ENCODE results near the gene EOLA2. TPM values are rescaled to one million over a fixed set of nuclear protein-coding genes. Genes with fewer than 3 reads are reported as not detected.
"Not testable (repeated sequence)": the region's sequence is repeated elsewhere in the genome, so short reads cannot be mapped to it uniquely, and the experiment has no call there.

EOLA2 gene
- total RNA-seq, 2 donors from 2014 or later: 44.2 to 54.3 TPM

DNA sequence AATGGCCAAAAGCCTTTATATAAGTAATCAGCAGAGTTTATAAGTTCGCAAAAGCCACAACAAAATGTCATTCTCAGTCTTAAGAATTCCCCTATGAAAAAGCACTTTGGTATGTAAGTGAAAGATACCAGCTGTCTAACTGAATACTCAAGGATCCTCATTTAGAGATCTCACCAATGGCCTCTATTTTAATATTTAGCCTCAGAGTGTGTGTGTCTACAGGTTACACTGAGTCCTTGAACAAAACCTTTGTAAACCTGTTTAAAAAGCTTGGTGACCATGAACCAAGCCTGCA lies 10.4 kb downstream of the EOLA2 start:
- not testable (repeated sequence) for H3K27ac Mint-ChIP-seq; H3K36me3 Mint-ChIP-seq (ENCODE audit: insufficient read depth in 2 of 2); H3K4me1 Mint-ChIP-seq (ENCODE audit: low read depth); H3K4me3 Mint-ChIP-seq; H3K9me3 Mint-ChIP-seq; H3K27me3 Mint-ChIP-seq (ENCODE audit: low read depth); DNase-seq
- peak; percentile 51 to 59 for ATAC-seq (replicated peaks in 1 of 2)

DNA sequence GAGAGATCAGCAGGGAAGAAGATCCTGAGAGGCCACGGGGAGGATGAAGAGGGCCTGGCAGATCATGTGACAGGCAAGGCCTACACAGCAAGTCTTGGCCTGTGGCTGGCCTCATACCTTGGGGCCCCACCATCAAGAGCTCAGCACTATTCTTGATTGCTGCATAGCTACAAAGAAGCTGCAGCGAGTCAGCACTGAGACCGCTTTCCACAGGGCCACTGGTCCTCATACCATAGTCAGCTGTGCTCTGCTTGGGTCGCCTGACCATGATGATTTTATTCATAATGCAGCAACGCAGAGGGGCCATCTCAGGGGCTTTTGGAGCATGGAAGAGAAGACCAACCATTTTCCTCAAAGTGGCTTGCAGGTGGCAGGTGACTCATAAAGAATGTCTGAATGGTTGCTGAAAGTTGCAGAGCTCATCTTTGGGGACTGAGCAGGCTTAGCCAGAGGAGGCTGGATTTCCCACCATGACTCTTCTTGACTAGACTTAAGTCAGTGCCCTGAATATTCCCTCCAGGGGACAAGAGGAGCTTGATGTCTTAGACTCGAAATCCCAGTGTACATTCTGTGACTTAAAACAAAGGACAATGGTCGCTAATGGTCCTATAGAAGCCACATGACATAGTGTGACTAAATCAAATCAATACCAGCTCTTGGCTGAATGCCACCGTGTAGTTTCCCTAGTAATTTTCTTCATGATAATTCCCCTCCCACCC lies 10.9 kb downstream of the EOLA2 start:
- H3K27me3 Mint-ChIP-seq (ENCODE audit: low read depth); DNase-seq; H3K27ac Mint-ChIP-seq; H3K9me3 Mint-ChIP-seq; H3K36me3 Mint-ChIP-seq (ENCODE audit: insufficient read depth in 2 of 2); H3K4me1 Mint-ChIP-seq (ENCODE audit: low read depth); H3K4me3 Mint-ChIP-seq: not testable (repeated sequence)
- ATAC-seq (replicated peaks in 1 of 2): peak; percentile 68 to 74

DNA sequence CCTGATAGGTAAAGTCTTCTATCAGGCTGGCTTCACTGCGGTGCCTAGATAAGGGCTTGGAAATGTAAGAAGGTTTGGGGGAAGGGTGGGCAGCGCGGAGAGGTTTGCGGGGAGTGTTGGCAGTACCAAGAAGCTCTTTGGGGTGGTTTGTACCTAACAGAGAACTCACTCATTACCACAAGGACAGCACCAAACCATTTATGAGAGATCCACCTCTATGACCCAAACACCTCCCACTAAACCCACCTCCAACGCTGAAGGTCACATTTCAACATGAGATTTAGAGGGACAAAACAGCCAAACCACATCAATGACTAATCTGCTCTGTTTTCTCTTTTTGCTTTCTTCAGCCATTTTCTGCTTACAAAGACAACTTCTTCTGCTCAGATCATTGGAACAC lies 13.9 kb downstream of the EOLA2 start:
- DNase-seq; H3K27ac Mint-ChIP-seq; H3K9me3 Mint-ChIP-seq; H3K36me3 Mint-ChIP-seq (ENCODE audit: insufficient read depth in 2 of 2); H3K4me3 Mint-ChIP-seq; H3K4me1 Mint-ChIP-seq (ENCODE audit: low read depth); H3K27me3 Mint-ChIP-seq (ENCODE audit: low read depth): not testable (repeated sequence)
- peak; percentile 16 to 28 for ATAC-seq (replicated peaks in 1 of 2)

DNA sequence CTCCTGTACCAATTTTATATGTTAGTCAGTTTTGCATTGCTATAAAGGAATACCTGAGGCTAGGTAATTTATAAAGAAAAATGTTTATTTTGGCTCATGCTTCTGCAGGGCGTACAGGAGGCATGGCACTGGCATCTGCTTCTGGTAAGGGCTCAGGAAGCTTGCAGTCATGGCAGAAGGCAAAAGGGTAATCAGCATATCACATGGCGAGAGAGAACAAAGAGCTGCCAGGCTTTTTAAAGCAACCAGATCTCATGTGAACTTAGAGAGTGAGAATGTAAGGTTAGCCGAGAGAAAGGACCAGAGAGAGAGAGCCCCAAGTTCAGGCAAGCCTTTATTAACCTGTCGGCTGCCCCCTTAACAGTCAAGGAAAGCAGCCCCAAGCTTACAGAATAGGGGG lies 14.5 kb downstream of the EOLA2 start:
- H3K27me3 Mint-ChIP-seq (ENCODE audit: low read depth); H3K36me3 Mint-ChIP-seq (ENCODE audit: insufficient read depth in 2 of 2); H3K27ac Mint-ChIP-seq; H3K4me3 Mint-ChIP-seq; H3K9me3 Mint-ChIP-seq; DNase-seq; ATAC-seq (replicated peaks in 1 of 2); H3K4me1 Mint-ChIP-seq (ENCODE audit: low read depth): not testable (repeated sequence)

DNA sequence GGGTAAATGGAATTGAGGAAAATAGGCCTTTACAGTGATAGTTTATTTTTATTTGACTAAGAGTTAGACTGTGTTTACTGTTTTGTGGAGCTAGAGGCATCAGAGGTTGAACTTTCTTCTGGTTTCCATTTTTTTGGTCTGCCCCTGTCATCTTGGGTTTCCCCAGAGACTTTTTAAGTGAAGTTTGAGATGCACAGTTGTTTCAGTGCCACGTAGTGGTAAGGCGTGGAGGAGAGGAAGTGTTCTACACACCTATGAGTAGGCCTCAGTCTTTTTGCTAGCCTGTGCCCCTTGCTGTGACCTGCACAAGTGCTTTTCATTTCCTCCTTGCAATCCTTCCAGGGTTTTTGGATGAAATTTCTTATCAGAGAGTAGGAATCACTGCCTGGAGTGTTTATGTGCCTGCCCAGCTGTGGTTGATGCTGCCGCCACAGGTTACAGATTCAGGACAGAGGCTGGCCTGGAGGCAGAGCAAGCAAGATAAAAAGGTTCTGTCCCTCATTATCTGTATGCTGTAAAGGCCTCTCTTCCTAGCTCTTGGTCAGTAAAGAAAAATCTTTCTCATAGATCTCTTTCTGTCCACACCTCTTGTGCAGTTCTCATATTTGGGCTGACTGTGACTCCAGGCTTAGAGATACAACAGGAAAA lies 21.4 kb downstream of the EOLA2 start:
- no peak overlapping the region for H3K4me3 Mint-ChIP-seq
- H3K27ac Mint-ChIP-seq: peak overlapping the region; percentile 2
- H3K27me3 Mint-ChIP-seq (ENCODE audit: low read depth): no peaks in the 10 kb centered on the region
- peaks cover 4 to 10% of the 10 kb centered on the region in 2 donors for H3K9me3 Mint-ChIP-seq
- peaks cover 0 to 4% of the 10 kb centered on the region in 2 donors for H3K36me3 Mint-ChIP-seq (ENCODE audit: insufficient read depth in 2 of 2)
- H3K4me1 Mint-ChIP-seq (ENCODE audit: low read depth): peaks cover 7% of the 10 kb centered on the region
- DNase-seq (peak; percentile 31 to 33), ATAC-seq (replicated peaks in 1 of 2) (peak; percentile 89 to 99)

DNA sequence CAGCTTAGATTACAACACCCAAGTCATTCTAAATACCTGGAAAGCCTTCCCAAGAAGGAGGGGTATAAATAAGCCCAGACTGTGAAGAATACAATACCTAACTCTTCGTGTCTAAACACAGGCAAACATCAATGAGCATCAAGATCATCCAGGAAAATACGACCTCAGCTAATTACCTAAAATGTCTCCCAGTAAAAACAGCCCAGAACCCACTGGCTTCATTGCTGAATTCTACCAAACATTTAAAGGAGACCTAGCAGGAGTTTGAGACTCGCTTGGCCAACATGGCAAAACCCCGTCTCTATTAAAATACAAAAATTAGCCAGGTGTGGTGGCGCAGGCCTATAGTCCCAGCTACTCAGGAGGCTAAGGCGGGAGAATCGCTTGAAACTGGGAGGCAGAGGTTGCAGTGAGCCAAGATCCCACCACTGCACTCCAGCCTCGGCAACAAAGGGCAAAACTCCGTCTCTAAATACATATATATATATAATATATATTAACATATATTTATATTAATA lies 28.1 kb downstream of the EOLA2 start:
- DNase-seq: no peak
- peaks cover 4 to 10% of the 10 kb centered on the region in 2 donors for H3K9me3 Mint-ChIP-seq
- peak in 1 of 2 donors; percentile 17 for ATAC-seq (replicated peaks in 1 of 2)
- no peaks in the 10 kb centered on the region for H3K4me1 Mint-ChIP-seq (ENCODE audit: low read depth)
- H3K27me3 Mint-ChIP-seq (ENCODE audit: low read depth): peaks cover 11% of the 10 kb centered on the region
- H3K4me3 Mint-ChIP-seq: no peak overlapping the region
- peak overlapping the region; percentile 70 for H3K27ac Mint-ChIP-seq
- peaks cover 1 to 6% of the 10 kb centered on the region in 2 donors for H3K36me3 Mint-ChIP-seq (ENCODE audit: insufficient read depth in 2 of 2)

DNA sequence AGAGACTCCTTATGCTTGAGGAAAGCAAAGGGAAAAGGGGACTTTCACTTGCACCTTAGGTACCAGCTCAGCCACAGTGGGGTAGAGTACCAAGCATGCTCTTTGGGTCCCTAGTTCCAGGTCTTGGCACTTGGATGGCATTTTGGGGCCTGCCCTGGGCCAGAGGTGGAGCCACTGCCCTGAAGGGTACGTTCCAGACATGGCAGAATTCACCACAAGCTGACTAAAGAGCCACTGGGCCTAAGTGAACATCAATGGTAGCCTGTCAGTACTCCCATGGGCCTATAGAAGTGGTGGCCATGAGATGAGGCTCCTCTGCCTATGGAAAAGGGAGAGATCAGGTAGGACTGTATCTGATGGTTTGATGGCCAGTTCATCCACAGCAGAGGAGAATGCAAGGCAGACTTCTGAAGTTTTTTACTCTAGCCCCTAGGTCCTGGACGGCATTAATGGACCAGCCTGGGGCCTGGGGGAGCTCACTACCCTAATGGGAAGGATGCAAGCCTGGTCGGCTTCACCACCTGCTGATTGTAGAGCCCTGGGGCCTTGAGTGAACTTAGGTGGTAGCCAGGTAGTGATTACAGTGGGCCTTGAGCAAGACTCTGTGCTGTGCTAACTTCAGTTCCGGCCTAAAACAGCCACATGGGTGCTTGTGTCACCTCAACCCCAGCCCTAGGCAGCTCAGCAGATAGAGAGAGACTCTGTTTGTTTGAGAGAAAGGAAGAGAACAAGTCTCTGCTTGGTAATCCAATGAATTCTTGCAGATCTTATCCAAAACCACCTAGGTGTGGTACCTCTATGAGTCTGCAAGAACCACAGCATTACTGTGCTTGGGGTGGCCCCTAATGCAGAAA lies 28.7 kb downstream of the EOLA2 start:
- Mint-ChIP-seq H3K27me3 (ENCODE audit: low read depth) (peaks cover 17% of the 10 kb centered on the region), H3K9me3 (peaks cover 4 to 8% of the 10 kb centered on the region in 2 donors), H3K4me3 (no peak overlapping the region), H3K27ac (peak overlapping the region; percentile 70), H3K36me3 (ENCODE audit: insufficient read depth in 2 of 2) (peaks cover 1 to 6% of the 10 kb centered on the region in 2 donors), H3K4me1 (ENCODE audit: low read depth) (peaks cover 1% of the 10 kb centered on the region)
- DNase-seq: peak; percentile 15 to 34
- peak; percentile 86 to 93 for ATAC-seq (replicated peaks in 1 of 2)

DNA sequence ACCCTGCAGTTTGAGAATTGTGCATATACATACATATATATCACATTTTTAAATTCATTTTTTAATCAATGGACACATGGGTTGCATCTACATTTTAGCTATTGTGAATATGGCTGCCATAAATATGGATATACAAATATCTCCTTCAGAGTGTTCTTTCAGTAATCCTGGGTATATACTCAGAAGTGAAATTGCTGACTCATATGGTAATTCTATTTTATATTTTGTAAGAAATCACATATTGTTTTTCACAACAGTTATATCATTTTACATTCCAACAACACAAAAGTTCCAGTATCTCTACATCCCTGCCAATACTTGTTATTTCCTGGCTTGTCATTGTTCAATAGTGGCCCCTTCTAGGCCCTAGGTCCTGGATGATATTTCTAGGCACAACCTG lies 29.6 kb downstream of the EOLA2 start:
- peaks cover 21% of the 10 kb centered on the region for H3K27me3 Mint-ChIP-seq (ENCODE audit: low read depth)
- H3K27ac Mint-ChIP-seq: no peak overlapping the region
- H3K4me3 Mint-ChIP-seq: no peak overlapping the region
- ATAC-seq (replicated peaks in 1 of 2): no peak
- no peak for DNase-seq
- peaks cover 1 to 6% of the 10 kb centered on the region in 2 donors for H3K36me3 Mint-ChIP-seq (ENCODE audit: insufficient read depth in 2 of 2)
- H3K9me3 Mint-ChIP-seq: peaks cover 0 to 4% of the 10 kb centered on the region in 2 donors
- H3K4me1 Mint-ChIP-seq (ENCODE audit: low read depth): peaks cover 9% of the 10 kb centered on the region

DNA sequence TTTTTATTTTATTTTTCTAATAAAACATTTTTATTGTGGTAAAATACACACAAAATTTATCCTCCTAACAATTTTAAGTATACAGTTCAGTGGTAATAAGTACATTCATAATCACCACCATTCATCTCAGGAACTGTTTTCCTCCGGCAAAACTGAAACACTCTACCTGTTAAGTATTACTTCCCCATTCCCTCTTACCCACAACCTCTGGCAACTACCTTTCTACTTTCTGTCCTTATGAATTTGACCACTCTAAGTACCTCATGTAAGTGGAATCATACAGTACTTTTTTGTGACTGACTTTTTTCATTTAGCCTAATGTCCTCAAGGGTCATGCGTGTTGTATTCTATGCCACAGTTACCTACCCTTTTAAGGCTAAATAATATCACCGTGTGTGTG lies 30.0 kb downstream of the EOLA2 start:
- no peak overlapping the region for H3K4me3 Mint-ChIP-seq
- H3K27me3 Mint-ChIP-seq (ENCODE audit: low read depth): peaks cover 21% of the 10 kb centered on the region
- H3K4me1 Mint-ChIP-seq (ENCODE audit: low read depth): peaks cover 9% of the 10 kb centered on the region
- peaks cover 1 to 6% of the 10 kb centered on the region in 2 donors for H3K36me3 Mint-ChIP-seq (ENCODE audit: insufficient read depth in 2 of 2)
- H3K9me3 Mint-ChIP-seq: peaks cover 0 to 4% of the 10 kb centered on the region in 2 donors
- ATAC-seq (replicated peaks in 1 of 2) (no peak), DNase-seq (no peak)
- H3K27ac Mint-ChIP-seq: no peak overlapping the region

DNA sequence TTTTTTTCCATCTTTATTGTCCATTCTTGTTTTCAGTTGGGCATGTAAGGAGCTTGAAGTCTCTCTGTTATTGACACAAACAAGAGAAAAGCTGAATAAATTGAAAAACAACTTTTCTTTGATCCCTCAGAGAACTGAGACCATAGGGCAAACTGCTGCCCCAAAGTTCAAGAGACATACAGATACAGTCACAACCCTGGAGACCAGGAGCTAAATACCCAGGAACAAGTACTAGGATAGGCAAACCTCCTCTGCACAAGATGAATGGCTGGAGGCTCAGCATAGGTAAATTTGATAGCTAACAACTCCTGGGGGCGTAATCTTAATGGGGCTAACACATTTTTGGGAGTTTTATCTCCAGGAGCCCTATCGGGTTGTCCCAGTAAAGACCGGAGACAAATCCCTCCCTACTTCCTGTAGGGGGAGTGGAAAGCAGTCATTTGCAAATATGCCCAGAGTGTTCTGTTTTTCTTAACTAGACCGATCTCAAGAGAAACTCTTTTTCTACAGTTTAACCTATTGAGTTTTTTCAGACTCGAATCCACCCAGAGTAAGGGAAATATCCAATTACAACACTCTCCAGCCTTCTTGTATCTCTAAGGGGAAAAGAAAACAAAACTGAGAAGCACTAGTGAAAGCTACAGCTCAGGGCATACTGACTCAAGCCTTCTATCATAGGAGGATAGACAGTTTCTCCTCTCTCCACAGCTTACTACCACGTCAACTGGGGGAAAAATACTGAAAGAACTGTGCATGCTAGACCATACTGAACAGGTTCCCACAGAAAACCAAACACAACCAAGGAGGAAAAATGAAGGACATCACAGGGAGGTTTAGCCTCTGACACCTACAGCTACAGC lies 34.2 kb downstream of the EOLA2 start:
- Mint-ChIP-seq H3K4me3 (peak overlapping the region; percentile 5 to 48), H3K4me1 (ENCODE audit: low read depth) (peaks cover 9% of the 10 kb centered on the region), H3K27me3 (ENCODE audit: low read depth) (peaks cover 36% of the 10 kb centered on the region), H3K36me3 (ENCODE audit: insufficient read depth in 2 of 2) (no peaks in the 10 kb centered on the region), H3K9me3 (no peaks in the 10 kb centered on the region), H3K27ac (peak overlapping the region; percentile 4)
- ATAC-seq (replicated peaks in 1 of 2) (peak; percentile 80 to 81), DNase-seq (no peak)

DNA sequence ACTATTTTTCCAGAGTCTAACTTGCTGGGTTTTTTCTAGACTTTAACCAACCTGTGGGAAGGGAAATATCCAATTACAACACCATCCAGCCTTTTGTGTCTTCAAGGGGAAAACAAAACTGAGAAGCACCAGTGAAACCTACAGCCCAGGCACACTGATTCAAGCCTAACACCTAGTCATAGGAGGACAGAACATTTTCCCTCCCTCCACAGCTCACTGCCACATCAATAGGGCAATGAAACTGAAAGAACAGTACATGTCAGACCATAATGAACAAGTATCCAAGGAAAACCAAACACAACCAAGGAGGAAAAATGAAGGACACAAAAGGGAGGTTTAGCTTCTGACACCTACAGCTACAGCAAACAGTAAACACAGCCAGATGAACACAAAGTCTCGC lies 39.7 kb downstream of the EOLA2 start:
- peak overlapping the region; percentile 8 for H3K27ac Mint-ChIP-seq
- ATAC-seq (replicated peaks in 1 of 2): peak; percentile 75 to 96
- no peak overlapping the region for H3K4me3 Mint-ChIP-seq
- no peak for DNase-seq
- peaks cover 0 to 2% of the 10 kb centered on the region in 2 donors for H3K9me3 Mint-ChIP-seq
- peaks cover 8% of the 10 kb centered on the region for H3K4me1 Mint-ChIP-seq (ENCODE audit: low read depth)
- H3K27me3 Mint-ChIP-seq (ENCODE audit: low read depth): peaks cover 38% of the 10 kb centered on the region
- peaks cover 0 to 2% of the 10 kb centered on the region in 2 donors for H3K36me3 Mint-ChIP-seq (ENCODE audit: insufficient read depth in 2 of 2)

DNA sequence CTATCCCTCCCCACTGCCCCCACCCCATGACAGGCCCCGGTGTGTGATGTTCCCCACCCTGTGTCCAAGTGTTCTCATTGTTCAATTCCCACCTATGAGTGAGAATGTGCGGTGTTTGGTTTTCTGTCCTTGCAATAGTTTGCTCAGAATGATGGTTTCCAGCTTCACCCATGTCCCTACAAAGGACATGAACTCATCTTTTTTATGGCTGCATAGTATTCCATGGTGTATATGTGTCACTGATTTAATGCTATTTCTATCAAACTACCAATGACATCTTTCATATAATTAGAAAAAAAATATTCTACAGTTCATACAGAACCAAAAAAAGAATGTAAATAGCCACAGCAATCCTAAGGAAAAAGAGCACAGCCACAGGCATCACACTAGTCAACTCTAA lies 47.5 kb downstream of the EOLA2 start:
- H3K9me3 Mint-ChIP-seq; H3K36me3 Mint-ChIP-seq (ENCODE audit: insufficient read depth in 2 of 2); H3K4me1 Mint-ChIP-seq (ENCODE audit: low read depth); H3K27ac Mint-ChIP-seq; ATAC-seq (replicated peaks in 1 of 2); H3K4me3 Mint-ChIP-seq; DNase-seq: not testable (repeated sequence)
- peaks cover 11% of the 10 kb centered on the region for H3K27me3 Mint-ChIP-seq (ENCODE audit: low read depth)

Measured in activated T-cell treated with anti-CD3 and anti-CD28 coated beads, Interleukin-2, amount 50 U/mL, for 72 hours (primary cell).